SW 1271 (cell line): ENCODE data around the gene JAZF1.
"Not testable (repeated sequence)": the region's sequence is repeated elsewhere in the genome, so short reads cannot be mapped to it uniquely, and the experiment has no call there.

Source experiments
- DNase-seq, 2 experiments: peaks; one replicate each; lab custom pipeline; 2025; lab: John Stamatoyannopoulos, UW

Gene JAZF1

DNA sequence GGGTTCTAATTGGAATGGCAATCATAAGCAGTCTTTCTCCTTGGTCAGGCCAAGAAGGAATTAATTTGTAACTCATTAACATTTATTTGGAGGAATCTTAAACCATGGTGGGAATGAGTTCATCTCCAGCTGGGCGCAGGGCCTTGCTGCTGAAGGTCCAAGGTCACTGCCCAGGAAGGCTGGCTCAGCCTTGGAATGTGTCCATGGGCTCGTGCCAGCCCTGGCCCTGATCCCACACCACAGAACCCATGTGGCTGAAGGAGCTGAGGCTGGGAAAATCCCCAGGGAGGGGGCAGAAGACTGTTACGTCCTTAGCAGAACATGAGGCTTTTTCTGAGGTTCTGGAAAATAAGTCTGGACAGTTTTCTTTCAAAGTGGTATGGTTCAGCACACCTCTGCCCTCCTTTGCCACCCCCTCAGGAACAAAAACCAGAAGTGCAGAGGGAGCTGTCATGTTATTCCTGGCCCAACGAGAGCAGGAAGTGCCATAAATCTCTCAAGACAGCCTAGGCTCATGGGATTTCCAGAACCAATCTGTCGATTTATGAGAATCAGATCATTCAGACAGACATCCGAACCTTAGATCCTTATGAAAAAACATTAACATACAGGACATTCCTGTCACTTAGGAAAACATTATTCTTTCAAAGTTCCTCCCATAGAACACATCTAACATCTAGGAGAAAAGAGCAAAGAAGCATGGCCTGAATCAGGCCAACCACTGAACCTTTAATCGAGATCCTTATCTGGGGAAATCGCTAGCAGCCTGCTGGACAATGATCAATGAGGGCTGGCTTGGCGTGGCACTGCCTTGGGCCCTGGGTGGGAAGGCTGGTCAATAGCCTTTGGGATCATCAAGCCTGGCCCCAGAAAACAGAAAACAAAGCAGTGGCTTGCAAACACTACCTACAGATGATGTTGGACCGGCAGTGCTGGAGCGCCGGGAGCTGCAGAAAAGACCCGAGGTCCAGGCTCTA lies 306.3 kb downstream of the JAZF1 start:
- no peak for DNase-seq

DNA sequence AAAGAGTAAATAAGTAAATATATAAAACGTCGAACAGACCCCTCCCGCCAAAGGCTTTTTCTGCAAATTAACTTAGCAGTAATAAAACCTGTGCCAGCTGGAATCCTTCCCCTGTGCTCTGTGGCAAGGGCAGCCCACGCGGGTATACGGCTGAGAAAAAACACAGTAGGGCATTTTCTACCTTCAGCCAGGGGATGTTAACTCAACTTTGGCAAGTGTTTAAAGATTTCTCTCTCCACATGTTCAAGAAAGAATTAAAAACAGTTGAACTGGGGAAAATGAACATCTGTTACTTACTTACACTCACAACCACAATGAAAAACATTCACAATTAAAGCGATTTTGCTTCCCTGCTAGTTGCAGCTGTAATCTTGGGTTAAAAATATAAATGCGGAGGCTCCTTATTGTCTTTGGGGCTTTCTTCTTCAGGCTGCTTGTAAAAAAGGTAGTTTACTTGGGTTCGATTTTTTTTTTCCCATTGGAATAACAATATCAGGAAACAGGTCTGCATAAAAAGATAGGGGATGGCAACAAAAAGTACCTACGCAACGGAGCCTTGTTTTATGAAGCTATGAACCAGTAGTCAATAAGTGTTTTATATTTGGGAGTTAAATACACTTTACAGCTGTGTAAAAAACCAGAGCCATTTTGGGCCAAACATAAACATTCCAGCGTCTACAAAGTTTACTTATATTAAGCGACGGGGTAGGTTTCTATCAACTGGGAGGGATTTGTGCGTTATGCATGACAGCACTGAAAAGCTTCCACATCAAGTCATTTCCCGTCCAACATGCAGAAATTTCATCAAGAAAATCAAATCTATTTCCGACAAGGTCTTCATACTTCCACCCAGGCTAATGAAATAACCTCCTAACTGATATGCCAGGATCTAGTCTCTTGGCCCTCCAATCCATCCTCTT lies 308.0 kb downstream of the JAZF1 start:
- no peak for DNase-seq

- DNase-seq, result no peak
These were observed 308.7 kb downstream of the JAZF1 start for GRCh38 chr7:27871866-27872265.

DNA sequence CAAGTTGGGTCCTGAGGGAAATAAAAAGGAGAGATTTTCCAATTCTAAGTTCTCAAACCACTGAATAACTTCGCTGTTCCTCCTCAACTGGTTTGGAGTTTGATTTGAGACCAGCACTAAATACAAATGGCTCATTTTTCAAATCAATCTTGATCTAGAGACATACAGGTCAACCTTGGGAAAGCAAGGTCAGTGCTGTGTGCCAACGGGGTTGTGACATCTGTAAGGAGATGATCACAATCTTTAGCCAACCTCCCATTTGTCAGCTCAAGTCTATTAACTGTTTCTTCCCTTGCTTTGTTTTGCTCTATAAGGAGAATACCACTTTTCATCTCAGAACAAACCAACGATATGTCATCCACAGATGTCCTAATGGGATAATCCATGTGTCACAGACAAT lies 309.5 kb downstream of the JAZF1 start:
- no peak for DNase-seq

DNA sequence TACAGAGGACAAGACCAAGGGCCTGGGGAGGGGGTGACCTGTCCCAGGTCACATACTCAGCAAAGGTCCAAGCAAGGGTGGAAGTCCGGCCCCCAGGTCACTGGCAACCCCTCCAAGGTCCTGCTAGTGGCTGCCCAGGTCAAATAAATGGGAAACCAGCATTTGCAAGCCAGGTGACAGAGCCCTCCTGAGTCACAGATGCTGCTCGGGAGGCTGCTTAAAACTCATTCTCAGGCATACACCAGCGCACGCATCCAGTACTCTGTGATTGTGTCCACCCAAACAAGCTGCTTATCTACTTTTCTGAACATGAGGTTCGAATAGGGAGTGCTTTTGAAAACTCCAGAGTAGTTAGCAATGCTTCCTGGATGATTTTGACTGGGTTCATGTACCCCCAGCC lies 310.0 kb downstream of the JAZF1 start:
- no peak for DNase-seq

- no peak for DNase-seq
These were observed 311.5 kb downstream of the JAZF1 start for GRCh38 chr7:27869056-27869455.

DNA sequence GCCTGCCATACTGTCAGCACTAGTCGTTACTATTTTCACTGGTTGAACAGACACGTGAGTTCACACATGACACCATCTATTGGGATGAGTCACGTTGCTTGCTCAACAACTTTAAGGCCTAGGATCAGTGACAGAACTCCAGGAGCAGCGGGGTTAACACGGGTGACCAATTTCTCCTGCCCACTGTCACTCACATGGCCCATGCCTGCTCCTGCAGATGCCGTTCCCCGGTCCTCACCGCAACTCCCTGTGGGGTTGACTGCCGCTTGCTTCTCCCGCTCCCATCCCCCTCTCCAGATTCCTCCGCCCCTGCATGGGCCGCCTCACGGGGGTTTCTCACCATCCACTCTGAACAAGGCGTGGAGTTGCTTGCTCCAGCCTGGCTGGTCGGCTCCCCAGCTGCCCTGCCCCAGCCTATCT lies 312.5 kb downstream of the JAZF1 start:
- no peak for DNase-seq

DNA sequence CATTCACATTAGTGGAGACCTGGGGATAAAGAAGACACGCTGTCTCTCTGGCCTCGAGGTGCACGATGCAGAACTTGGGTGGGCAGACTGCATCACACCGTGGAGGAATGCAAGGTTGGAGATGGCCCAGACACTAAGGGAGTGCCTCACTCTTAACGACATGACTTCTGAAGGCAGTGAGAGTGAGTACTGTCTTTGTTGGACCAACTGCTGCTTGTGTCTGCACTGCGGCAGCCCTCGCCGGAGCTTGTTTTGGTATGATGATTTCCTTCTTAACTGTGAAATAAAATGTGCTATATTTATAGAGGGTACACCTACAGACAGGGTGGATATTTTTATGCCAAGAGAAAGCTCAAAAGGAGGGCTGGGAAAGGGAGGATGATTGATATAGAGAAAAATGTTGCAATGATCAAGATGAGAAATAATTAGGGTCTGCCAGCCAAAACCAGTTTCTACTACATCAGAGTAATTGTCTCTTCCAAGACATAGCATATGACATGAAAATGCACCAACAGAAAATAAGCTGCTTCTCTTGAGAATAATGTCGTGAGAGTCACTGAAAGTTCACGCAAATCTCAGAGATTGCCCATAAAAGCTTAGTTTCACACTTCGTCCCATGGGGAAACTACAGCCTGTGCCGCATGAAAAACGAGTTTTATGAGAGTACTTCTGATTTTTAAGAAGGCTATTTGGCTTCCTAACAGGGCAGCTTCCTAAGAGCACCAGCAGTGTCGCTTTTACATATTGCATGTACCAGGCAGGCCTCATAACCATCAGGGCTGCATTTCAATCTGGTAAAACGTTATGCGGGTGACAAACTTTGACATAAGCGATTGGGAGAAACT lies 313.5 kb downstream of the JAZF1 start:
- no peak for DNase-seq

- DNase-seq, result no peak
These were observed 314.3 kb downstream of the JAZF1 start for GRCh38 chr7:27866256-27866655.

GRCh38 chr7:27863880-27864279 lies 316.7 kb downstream of the JAZF1 start:
- DNase-seq, result no peak

- DNase-seq, result no peak
These were observed 318.8 kb downstream of the JAZF1 start for GRCh38 chr7:27861747-27862146.

DNA sequence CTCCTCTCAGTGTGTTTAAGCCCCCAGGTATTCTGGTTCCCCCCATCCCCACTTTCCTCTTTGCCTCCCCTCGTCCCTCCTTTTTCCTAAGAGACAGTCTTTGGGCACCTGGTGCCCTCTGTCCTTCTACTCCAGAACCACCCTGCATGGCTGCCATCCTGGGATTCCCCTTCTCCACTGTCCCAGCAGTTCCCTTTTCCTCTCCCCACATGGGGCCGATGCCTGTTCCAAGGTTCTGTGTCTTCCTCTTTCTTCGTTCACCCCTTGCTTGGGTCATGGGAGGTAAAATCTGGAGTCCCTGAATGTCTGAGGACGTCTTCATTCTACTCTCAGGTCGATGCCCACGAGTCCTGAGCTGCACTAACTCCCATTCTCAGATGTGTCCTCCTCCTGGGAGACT lies 319.8 kb downstream of the JAZF1 start:
- no peak for DNase-seq

GRCh38 chr7:27856703-27857485 lies 323.7 kb downstream of the JAZF1 start:
- DNase-seq, result not testable (repeated sequence)

- no peak for DNase-seq
These were observed 330.1 kb downstream of the JAZF1 start for GRCh38 chr7:27850531-27850930.

DNA sequence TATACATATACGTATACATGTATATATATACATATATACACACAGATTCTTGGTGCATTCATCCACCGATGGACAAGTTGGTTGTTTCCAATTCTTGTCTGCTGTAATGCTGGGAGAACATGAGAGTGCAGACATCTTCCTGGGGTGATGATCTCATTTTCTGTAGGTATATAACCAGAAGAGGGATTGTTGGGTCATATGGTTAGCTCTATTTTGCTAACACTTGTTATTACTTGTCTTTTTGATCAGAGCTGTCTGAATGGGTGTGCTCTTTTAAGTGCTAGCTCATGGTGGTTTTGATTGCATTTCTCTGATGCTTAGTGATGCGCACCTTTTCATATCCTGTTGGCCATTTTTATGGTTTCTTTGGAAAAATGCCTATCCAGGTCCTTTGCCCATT lies 334.2 kb downstream of the JAZF1 start:
- no peak for DNase-seq

DNA sequence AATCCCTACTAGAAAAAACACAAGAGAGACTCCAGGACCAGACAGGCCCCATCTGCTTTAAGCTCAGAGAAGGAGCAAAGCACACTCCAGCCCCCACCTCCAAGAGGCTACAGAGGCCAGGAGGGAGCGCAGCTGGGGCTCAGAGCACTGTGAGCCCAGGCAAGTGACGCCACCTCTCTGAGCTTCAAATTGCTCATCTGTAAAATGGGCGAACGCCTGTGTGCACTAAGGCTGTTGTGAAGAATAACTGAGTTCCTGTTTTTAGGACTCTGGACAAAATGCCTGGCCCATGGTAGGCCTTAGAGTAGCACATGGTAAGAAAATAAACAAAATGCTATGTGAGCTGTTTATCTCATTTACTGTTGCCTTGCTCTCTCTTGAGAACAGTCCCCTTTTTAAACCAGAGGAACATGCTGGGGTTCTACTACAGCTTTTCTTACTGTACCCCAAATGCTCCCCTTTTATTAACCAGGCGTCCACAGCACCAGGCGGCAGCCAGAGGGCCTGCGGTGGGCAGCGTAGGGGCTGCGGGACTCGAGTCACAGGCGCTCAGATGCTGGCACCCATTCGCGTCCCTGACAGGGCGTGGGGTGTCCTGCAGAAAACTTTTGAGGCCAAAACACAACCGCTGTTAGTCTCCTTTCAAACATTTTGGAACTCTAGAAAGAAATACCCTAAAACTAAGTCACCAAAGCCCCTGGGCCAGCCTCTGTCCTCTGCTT lies 336.9 kb downstream of the JAZF1 start:
- no peak for DNase-seq

- no peak for DNase-seq
These were observed 337.7 kb downstream of the JAZF1 start for GRCh38 chr7:27842851-27843250.

DNA sequence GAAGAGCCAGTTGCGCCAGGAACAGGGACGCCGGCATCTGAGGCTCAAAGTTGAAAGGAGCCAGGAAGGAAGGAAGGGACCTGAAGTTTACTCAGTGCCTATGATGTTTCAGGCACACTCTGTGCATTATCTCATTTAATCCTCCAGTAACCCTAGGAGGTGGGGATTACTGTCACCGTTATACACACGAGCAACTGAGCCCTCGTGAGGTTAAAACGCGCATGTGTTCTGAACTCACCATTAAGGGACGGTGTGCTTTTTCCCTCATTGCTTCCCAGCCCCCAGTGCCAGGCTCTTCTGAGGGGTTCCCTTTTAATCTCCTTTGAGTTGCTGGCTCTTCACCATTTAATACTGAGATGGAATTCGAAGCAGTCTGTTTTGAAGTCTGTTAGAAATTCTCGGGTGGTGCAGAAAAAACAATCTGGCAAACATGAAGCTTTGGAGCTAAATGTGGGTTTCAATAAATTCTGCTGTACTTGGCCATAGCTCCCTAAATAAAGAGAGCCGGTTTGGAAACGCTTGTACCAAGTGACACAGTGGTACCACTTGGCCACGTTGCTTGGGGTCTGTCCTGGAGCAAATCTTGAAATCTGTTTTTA lies 338.4 kb downstream of the JAZF1 start:
- no peak for DNase-seq

DNA sequence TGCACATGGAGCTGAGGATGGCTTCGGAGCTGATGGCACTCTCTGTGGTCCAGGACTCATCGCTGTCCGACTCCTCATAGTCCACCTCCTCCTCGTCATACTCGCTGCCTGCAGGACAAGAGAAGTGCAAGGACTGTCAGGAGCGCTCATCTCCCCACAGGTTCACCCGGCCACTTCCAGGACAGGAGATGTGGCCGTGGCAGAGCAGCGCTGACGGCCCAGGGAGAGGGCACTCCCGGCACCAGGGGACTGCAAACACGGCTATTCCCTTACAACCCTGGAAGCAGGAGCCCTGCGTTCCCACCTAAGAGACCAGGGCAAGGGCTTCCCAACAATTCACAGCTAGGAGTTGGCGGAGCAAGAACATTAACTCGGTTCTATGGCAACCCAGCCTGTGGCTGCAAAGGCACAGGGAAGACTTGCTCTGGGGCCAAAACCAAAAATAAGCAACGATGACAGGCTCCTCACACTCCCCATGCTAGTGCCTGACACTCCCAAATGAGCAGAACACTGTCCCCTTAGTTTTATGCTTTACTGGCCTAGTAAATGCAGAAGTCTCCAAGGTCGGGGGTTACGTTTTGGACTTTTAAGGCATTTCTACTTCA lies 339.7 kb downstream of the JAZF1 start:
- DNase-seq, result no peak

- DNase-seq, result no peak
These were observed 340.3 kb downstream of the JAZF1 start for GRCh38 chr7:27840313-27840712.
